Omental fat pad (tissue), 4 donors: ENCODE results near the gene NOS1. TPM values are rescaled to one million over a fixed set of nuclear protein-coding genes. Genes with fewer than 3 reads are reported as not detected.

ENCODE experiments used
- ATAC-seq: fragments of 150-250 bp; one replicate; pipeline ENCODE4 v1.9.1; 2016; ENCODE audit warnings: mild to moderate bottlenecking, moderate library complexity; ENCODE audit not compliant: low FRiP score
- DNase-seq: peaks from one replicate; pipeline ENCODE4 v3.0.0-alpha.2; 2019; ENCODE audit warnings: low spot score
- CTCF ChIP-seq, 3 donors: fragments of 450-650 bp; IDR thresholded peaks; one replicate each; pipeline ENCODE4 v1.5.1; 2016 to 2017; ENCODE audit warnings: antibody characterized with exemption in 3 of 3, mild to moderate bottlenecking in 3 of 3, moderate library complexity in 2 of 3
- total RNA-seq, 4 donors: library from RNA; depleted of rRNA; stranded (reverse); fragments of >200 nt; gene quantifications; one replicate each; pipeline ENCODE4 v1.1.0, GENCODE V29; 2016

NOS1 gene
- total RNA-seq, 4 donors from 2014 or later, result under 0.01 to 1.4 (median 0.11) TPM

- TF ChIP-seq CTCF (IDR thresholded peaks at IDR 0.05), result no peak
- DNase-seq (no peak), ATAC-seq (no peak)
Measured at GRCh38 chr12:117344716-117345115, 16.7 kb downstream of the NOS1 start.

- no peak for ATAC-seq
- no peak for TF ChIP-seq CTCF (IDR thresholded peaks at IDR 0.05)
- DNase-seq, result no peak
Measured at GRCh38 chr12:117343849-117344248, 17.6 kb downstream of the NOS1 start.

GRCh38 chr12:117343296-117343695, 18.1 kb downstream of the NOS1 start:
- ATAC-seq, result no peak
- no peak for TF ChIP-seq CTCF (IDR thresholded peaks at IDR 0.05)
- no peak for DNase-seq

GRCh38 chr12:117342682-117343081, 18.7 kb downstream of the NOS1 start:
- no peak for TF ChIP-seq CTCF (IDR thresholded peaks at IDR 0.05)
- DNase-seq (no peak), ATAC-seq (no peak)

- DNase-seq, result no peak
- TF ChIP-seq CTCF (IDR thresholded peaks at IDR 0.05), result no peak
- no peak for ATAC-seq
Measured at GRCh38 chr12:117342247-117342646, 19.2 kb downstream of the NOS1 start.

- no peak for DNase-seq
- no peak for ATAC-seq
- no peak for TF ChIP-seq CTCF (IDR thresholded peaks at IDR 0.05)
Measured at GRCh38 chr12:117339104-117339503, 22.3 kb downstream of the NOS1 start.

- TF ChIP-seq CTCF (IDR thresholded peaks at IDR 0.05), result no peak
- DNase-seq (no peak), ATAC-seq (no peak)
Measured at GRCh38 chr12:117334855-117335587, 26.4 kb downstream of the NOS1 start.
